Gastroesophageal sphincter (tissue), 4 donors: ENCODE results near the gene CLOCK. TPM values are rescaled to one million over a fixed set of nuclear protein-coding genes. Genes with fewer than 3 reads are reported as not detected.

Experiments used
- ATAC-seq: fragments of 150-250 bp; one replicate; pipeline ENCODE4 v1.9.1; 2016; ENCODE audit warnings: mild to moderate bottlenecking, moderate library complexity
- H3K27ac ChIP-seq, 4 donors: fragments of 200-600 bp; sonication (generic) in 3 of 4; 1 replicate in 3 of 4; 2 replicates in 1 of 4; pipeline ENCODE4 v1.5.1; 2016 to 2019
- H3K27me3 ChIP-seq: fragments of 200-600 bp; sonication (generic); one replicate; pipeline ENCODE4 v1.5.1; 2019
- H3K36me3 ChIP-seq, 2 donors: fragments of 200-600 bp; sonication (generic); one replicate each; pipeline ENCODE4 v1.5.1; 2019; ENCODE audit warnings: control low read depth in 1 of 2
- H3K4me1 ChIP-seq, 3 donors: fragments of 200-600 bp; sonication (generic); 1 replicate in 2 of 3; 2 replicates in 1 of 3; pipeline ENCODE4 v1.5.1; 2016 to 2019; ENCODE audit warnings: control low read depth in 2 of 3
- H3K4me3 ChIP-seq, 2 donors: fragments of 200-600 bp; sonication (generic); one replicate each; pipeline ENCODE4 v1.5.1; 2019; ENCODE audit warnings: mild to moderate bottlenecking in 1 of 2, moderate library complexity in 1 of 2
- H3K9me3 ChIP-seq, 3 donors: fragments of 200-600 bp; sonication (generic); one replicate each; pipeline ENCODE4 v1.5.1; 2017 to 2019; ENCODE audit warnings: control low read depth in 2 of 3
- EP300 ChIP-seq: sonication (generic); formaldehyde crosslinking; IDR thresholded peaks from one replicate; pipeline ENCODE4 v1.6.1; 2017; ENCODE audit warnings: antibody characterized with exemption, mild to moderate bottlenecking
- POLR2A ChIP-seq, 2 donors: fragments of 450-650 bp; IDR thresholded peaks; one replicate each; pipeline ENCODE4 v1.6.1; 2017; ENCODE audit warnings: antibody characterized with exemption in 2 of 2, mild to moderate bottlenecking in 2 of 2, moderate library complexity in 1 of 2
- POLR2AphosphoS5 ChIP-seq: sonication (generic); formaldehyde crosslinking; IDR thresholded peaks from one replicate; pipeline ENCODE4 v1.6.1; 2017; ENCODE audit warnings: antibody characterized with exemption
- WGBS, 2 donors: methylation state at CpG; one replicate each; pipeline ENCODE4 v1.1.5; 2018; ENCODE audit warnings: low coverage in 1 of 2; 5-methylcytosine and 5-hydroxymethylcytosine counted together
- total RNA-seq, 4 donors: library from RNA; depleted of rRNA; stranded (reverse); fragments of >200 nt; gene quantifications; one replicate each; pipeline ENCODE4 v1.1.0, GENCODE V29; 2016
- TF ChIP-seq, protein P1 (sequence below), 4 experiments: fragments of 200-600 bp in 2 of 4; fragments of 450-650 bp in 2 of 4; sonication (generic) in 1 of 4; IDR thresholded peaks; one replicate each; pipeline ENCODE4 v1.5.1; 2017 to 2019; ENCODE audit warnings: antibody characterized with exemption in 4 of 4, mild to moderate bottlenecking in 2 of 4, moderate library complexity in 2 of 4

The CLOCK gene
- total RNA-seq, 4 donors from 2014 or later, result 30.0 to 55.7 (median 33.9) TPM

DNA sequence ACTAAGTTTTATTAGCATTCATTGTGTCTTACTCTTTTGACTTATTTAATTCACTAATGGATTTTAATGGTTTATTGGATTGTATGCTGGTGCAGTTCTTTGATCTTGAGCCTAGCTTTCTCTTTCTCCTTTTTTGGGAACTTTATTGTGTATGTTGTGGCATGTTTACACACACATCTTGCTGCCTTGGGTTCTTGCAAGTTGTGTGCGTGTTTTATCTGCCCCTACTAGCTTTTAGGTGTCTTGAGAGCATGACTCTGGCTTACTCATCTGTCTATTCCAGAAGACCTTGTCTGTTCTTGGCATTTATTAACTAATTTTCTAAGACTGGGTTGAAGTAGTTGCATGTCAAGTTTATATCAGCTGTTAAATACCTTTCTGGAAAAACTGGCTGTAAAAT lies 148.2 kb downstream of the CLOCK start:
- WGBS, 2 donors, result 0 to 25% methylated on average over 1 of the region's 1 CpG
- Histone ChIP-seq H3K27me3 (no peaks in the 10 kb centered on the region), H3K36me3 (peaks cover 0 to under 1% of the 10 kb centered on the region in 2 donors), H3K27ac (peak overlapping the region; percentile 94 to 100 (median 98)), H3K4me1 (peaks cover 2 to 51% (median 15%) of the 10 kb centered on the region in 3 donors), H3K4me3 (peak overlapping the region; percentile 87 to 95), H3K9me3 (no peaks in the 10 kb centered on the region)
- TF ChIP-seq, protein P1, sequence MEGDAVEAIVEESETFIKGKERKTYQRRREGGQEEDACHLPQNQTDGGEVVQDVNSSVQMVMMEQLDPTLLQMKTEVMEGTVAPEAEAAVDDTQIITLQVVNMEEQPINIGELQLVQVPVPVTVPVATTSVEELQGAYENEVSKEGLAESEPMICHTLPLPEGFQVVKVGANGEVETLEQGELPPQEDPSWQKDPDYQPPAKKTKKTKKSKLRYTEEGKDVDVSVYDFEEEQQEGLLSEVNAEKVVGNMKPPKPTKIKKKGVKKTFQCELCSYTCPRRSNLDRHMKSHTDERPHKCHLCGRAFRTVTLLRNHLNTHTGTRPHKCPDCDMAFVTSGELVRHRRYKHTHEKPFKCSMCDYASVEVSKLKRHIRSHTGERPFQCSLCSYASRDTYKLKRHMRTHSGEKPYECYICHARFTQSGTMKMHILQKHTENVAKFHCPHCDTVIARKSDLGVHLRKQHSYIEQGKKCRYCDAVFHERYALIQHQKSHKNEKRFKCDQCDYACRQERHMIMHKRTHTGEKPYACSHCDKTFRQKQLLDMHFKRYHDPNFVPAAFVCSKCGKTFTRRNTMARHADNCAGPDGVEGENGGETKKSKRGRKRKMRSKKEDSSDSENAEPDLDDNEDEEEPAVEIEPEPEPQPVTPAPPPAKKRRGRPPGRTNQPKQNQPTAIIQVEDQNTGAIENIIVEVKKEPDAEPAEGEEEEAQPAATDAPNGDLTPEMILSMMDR (IDR thresholded peaks at IDR 0.05), result no peak
- TF ChIP-seq POLR2A (IDR thresholded peaks at IDR 0.05) (no peak), POLR2AphosphoS5 (peak; percentile 9), EP300 (no peak)
- no peak for ATAC-seq

DNA sequence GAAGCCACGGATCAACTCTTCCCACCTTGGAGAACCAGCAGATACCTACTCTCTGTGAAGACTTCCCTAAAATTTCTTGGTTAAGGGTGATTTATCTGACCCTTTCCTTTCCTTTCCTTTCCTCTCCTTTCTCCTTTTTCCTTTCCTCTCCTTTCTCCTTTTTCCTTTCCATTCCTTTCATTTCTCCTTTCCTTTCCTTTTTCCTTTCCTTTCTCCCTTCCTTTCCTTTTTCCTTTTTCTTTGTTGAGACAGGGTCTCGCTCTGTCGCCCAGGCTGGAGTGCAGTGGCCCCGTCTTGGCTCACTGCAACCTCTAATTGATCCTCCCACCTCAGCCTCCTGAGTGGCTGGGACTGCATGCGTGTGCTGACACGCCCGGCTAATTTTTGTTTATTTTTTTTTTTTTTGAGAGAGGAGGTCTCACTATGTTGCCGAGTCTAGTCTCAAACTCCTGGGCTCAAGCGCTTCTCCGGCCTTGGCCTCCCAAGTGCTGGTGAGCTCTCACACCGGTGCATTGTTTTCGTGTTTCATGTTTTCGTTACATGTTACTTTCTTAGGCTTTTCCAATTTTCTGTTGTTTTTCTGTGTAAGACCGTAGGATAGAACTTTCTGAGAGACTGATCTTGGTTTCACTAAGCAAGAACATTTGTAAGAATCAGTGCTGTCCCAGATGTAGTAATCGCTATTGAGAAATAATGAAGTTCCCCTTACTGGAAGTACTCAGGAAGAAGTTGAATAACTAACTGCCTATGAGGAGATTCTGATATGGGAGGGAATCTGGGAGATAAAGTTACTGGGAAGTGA lies 149.0 kb downstream of the CLOCK start:
- peak; percentile 29 to 50 for TF ChIP-seq POLR2A (IDR thresholded peaks at IDR 0.05)
- TF ChIP-seq, protein P1 (IDR thresholded peaks at IDR 0.05), result no peak
- TF ChIP-seq EP300, result no peak
- peak; percentile 91 for TF ChIP-seq POLR2AphosphoS5
- no peaks in the 10 kb centered on the region for H3K36me3 ChIP-seq
- no peaks in the 10 kb centered on the region for H3K27me3 ChIP-seq
- peak overlapping the region; percentile 87 to 95 for H3K4me3 ChIP-seq
- WGBS, 2 donors, result 27 to 67% methylated on average over 5 to 15 of the region's 15 CpGs
- ATAC-seq, result peak; percentile 13
- H3K4me1 ChIP-seq, result peaks cover 2 to 51% (median 15%) of the 10 kb centered on the region in 3 donors
- H3K9me3 ChIP-seq, result no peaks in the 10 kb centered on the region
- H3K27ac ChIP-seq, result peak overlapping the region; percentile 94 to 100 (median 98)

DNA sequence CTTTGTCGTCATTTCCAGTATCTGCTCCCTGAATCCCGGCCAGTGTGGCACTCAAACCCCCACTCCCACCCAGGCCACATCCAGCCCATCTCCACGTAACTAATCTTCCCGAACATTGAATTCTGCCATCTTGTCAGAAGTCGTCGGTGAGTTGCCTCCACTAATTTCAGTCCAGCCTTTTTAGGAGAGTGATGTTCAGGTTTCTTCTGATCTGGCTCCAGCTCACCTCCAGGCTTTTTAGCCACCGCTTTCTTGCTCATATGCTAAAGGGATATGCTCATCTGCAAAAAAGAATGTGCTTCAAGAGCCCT lies 149.6 kb downstream of the CLOCK start:
- H3K27me3 ChIP-seq, result no peaks in the 10 kb centered on the region
- peak overlapping the region; percentile 94 to 100 (median 98) for H3K27ac ChIP-seq
- H3K4me3 ChIP-seq, result peak overlapping the region; percentile 87 to 95
- no peak for ATAC-seq
- TF ChIP-seq EP300 (no peak), POLR2AphosphoS5 (no peak), POLR2A (IDR thresholded peaks at IDR 0.05) (no peak)
- TF ChIP-seq, protein P1 (IDR thresholded peaks at IDR 0.05), result no peak
- H3K4me1 ChIP-seq, result peaks cover 2 to 51% (median 15%) of the 10 kb centered on the region in 3 donors
- no peaks in the 10 kb centered on the region for H3K9me3 ChIP-seq
- H3K36me3 ChIP-seq, result no peaks in the 10 kb centered on the region
- 0 to 8% methylated on average over 7 of the region's 7 CpGs for WGBS, 2 donors

DNA sequence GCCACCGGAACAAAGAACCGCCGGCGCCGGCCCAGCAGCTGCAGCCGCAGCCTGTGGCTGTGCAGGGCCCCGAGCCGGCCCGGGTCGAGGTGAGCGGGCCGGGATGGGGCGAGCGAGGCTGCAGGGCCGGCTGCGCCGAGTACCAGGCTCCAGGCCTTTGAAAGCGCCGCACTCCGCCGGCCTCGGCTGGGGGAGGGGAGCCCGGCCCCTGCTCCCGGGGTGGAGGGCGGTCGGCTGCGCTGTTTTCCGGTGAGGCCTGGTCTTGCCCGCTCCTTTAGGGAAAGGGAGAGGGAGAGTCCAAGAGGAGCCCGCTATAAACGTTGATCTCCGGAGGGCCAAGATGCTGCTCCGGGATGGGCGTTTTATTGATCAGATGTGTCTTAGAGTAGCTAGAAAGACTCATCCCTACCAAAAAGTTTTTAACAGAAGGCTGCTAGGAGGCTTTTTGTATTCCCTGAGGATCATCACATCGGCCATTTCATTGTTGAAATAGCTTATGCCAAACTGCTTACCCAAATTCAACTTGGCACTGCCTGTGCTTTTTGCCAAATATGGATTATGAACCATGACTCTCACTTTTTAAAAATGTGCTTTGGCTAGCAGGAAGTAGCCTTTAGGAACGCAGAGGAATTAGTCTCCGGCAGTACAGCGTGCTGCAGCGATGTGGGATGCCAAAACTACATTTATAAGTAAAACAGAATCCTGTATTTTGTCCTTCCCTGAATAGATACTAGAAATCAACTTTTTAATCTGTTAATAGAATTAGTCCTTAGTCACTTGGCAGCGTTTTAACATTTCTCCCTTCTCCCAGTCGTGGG lies 150.2 kb downstream of the CLOCK start:
- H3K27ac ChIP-seq, result peak overlapping the region; percentile 94 to 100 (median 98)
- no peaks in the 10 kb centered on the region for H3K9me3 ChIP-seq
- peak; percentile 38 for ATAC-seq
- 0% methylated on average over 6 to 15 of the region's 41 CpGs for WGBS, 2 donors
- H3K4me1 ChIP-seq, result peaks cover 2 to 48% (median 15%) of the 10 kb centered on the region in 3 donors
- no peaks in the 10 kb centered on the region for H3K36me3 ChIP-seq
- H3K27me3 ChIP-seq, result no peaks in the 10 kb centered on the region
- peak overlapping the region; percentile 87 to 95 for H3K4me3 ChIP-seq
- TF ChIP-seq POLR2AphosphoS5 (peak; percentile 81), POLR2A (IDR thresholded peaks at IDR 0.05) (no peak)

DNA sequence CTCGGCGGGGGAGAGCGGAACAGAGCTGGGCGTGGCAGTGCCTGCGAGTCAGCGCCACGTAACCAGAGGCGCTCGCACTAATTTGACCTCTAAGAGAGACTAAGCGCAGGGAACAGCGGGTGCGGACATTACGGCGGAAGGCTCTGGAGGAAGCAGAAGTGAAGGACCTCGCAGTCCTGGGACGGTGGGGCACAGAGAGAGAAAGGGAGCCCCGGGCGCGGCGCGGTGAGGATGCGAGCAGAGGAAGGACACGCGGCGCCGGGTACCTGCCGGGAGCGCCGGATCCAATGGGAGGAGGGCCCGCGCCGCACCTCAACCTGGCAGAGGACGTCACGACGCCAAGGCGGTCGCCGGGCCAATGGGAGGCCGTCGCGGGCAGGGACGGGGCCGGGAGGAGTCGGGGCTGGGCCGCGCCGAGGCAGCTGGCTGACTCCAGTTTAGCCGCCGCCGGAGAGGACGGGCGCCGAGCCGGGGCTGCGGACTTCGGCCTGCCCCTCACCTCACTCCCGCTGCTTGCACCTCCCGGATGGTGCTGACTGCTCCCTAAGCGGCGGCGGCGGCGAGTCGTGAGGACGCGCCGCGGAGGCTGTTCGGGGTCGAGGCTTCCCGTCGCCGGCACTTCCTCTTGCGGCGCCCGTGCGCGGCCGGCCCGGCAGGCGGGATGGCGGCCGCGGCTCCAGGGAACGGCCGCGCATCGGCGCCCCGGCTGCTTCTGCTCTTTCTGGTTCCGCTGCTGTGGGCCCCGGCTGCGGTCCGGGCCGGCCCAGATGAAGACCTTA lies 151.0 kb downstream of the CLOCK start, which contains the start of gene TMEM165:
TMEM165 (plus strand) TSS at position 429 of the 779 bp plus-strand sequence; CDS start at position 662, 233 bp downstream.
- Histone ChIP-seq H3K27ac (peak within 1 kb of the TSS; percentile 94 to 100 (median 98)), H3K4me1 (peaks cover 2 to 40% (median 15%) of the 10 kb centered on the region in 3 donors), H3K4me3 (peak within 1 kb of the TSS; percentile 87 to 95), H3K9me3 (no peaks in the 10 kb centered on the region), H3K36me3 (no peaks in the 10 kb centered on the region), H3K27me3 (no peaks in the 10 kb centered on the region)
- peak; percentile 97 for ATAC-seq
- WGBS, 2 donors, result 2% methylated on average over 24 of the region's 95 CpGs; no CpG with 5 or more reads in 1 of the 2 donors
- TF ChIP-seq POLR2AphosphoS5 (peak; percentile 97), POLR2A (IDR thresholded peaks at IDR 0.05) (peak; percentile 98 to 99), EP300 (no peak)
- TF ChIP-seq, protein P1 (IDR thresholded peaks at IDR 0.05), result peak in 2 of 4 experiments; percentile 1 to 5
